Right renal pelvis (tissue), 4 donors: Measurements from ENCODE around the gene NLGN1. TPM values are rescaled to one million over a fixed set of nuclear protein-coding genes. Genes with fewer than 3 reads are reported as not detected.

Source experiments
- DNase-seq, 4 donors: peaks; one replicate each; pipeline ENCODE4 v3.0.0-alpha.2; 2013; ENCODE audit warnings: low read depth in 4 of 4, low spot score in 3 of 4, missing footprints in 1 of 4
- polyA plus RNA-seq, 4 donors: library from polyadenylated mRNA; unstranded; fragments of 120-200 nt; gene quantifications; one replicate each; pipeline ENCODE4 v1.2.1, GENCODE V29; 2013; ENCODE audit not compliant: insufficient read length in 4 of 4

Gene NLGN1
- polyA plus RNA-seq, 4 donors, result 1.8 to 3.8 (median 3.0) TPM

GRCh38 chr3:174303907-174304560 is 906.5 kb downstream of the NLGN1 start:
- no peak for DNase-seq

DNA sequence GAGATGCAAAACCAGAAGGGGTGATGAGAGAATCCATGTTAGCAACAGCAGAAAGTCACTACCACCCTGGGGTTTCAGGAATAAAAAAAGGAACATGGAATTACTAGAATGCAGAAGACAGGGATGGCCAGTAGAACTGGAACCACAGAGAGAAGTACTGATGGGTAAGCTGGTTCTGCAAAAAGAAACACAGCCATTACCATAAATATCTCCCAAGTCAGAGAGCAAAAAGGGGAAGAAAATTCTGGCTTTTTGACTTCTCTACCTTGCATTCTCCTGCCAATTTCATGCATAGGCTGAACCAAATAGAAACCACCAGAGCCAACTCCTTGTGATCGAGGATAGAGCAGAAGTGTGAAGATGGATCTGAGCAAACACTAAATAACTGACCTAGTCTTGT is 911.2 kb downstream of the NLGN1 start:
- DNase-seq, result no peak

- DNase-seq, result no peak
Observed at GRCh38 chr3:174310475-174310983, 913.0 kb downstream of the NLGN1 start.

DNA sequence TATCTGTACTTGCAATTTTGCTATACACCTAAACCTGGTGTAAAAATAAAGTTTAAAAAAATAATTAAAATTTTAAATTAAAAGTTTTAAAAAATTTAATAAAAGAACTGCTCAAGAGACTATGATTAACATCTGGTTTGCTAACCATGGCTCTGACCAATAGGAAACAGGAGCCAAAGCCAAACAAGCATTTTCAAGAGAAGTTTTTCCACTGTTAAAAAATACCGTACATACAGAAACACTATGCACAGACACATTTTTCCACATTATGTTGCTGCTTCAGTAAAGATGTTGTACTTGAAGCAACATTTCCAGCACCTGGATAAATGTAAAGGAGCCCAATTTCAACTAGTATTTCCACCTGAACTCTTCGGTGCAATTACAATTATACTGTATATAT is 917.7 kb downstream of the NLGN1 start:
- DNase-seq, result no peak

GRCh38 chr3:174317005-174317404 is 919.5 kb downstream of the NLGN1 start:
- DNase-seq, result no peak

DNA sequence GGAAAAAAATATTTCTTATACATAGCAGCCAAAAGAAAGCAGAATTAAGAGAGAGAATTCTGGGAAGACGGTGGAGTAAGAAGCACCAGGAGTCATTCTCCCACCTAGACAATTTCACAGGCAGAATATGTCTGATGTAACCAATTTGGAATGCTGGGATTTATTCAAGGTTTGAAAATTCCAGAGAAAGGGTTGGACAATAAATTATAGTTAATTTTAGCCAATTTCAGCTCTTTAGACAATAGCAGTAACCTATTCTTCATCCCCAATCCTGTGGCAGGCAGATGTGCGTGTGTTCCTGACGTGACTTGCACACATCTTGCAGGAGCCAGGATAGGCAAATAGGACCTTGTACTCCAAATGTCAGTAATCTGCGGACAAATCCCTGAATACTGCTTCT is 920.6 kb downstream of the NLGN1 start:
- no peak for DNase-seq

GRCh38 chr3:174321548-174321947 is 924.0 kb downstream of the NLGN1 start:
- no peak for DNase-seq

DNA sequence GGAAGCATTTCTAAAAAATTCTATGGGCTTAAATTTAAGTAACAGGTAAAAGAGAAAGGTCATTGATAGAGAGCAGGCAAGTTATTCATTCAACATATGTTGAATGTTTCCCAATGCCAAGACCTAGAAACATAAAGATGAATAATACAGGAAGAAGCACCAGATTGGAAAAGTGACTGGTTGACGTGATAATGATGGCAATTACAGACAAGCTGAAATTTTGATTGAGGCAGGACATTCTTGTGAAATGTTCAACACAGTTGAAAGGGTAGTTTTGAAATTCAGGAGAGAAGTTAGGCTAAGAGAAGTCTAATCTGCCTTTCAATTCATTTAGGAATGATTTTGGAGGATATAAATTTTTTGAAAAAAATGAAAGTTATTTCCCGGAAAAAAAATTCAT is 925.2 kb downstream of the NLGN1 start:
- no peak for DNase-seq

DNA sequence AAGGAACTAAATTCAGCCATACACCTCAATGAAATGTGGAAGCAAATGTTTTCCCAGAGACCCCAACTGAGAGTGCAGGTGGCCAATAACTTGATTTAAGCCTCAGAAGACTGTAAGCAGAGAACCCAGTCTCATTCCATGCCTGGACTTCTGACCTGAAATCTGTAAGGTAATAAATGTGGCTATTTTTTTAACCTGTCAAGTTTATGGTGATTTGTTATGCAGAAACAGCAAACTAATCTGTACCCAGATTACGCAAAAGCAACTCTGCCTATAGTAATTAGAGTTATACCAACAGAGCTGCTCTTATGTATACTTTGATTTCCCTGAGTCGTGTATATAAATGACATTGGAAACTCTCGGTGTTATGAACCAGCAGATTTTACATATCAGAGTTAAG is 927.6 kb downstream of the NLGN1 start:
- DNase-seq, result no peak

- DNase-seq, result no peak
Observed at GRCh38 chr3:174325834-174326700, 928.5 kb downstream of the NLGN1 start.

DNA sequence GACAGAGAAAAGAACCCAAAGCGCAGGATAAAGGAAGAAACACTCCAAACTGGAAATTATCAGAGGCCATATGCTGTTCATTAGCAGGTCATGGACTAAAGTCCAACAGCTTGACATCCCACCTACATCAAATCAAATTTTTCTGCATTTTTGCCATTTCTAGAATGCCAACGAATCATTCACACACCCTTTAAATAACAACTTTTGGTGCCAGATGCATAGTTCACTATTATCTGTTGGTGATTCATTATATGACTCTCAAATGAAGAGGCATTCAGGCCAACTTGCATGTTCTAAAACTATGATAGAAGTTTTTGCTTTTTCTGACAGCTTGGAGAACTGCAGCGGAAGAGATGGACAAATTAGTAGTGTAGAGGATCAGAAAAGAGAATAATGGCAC is 931.8 kb downstream of the NLGN1 start:
- DNase-seq, result no peak

DNA sequence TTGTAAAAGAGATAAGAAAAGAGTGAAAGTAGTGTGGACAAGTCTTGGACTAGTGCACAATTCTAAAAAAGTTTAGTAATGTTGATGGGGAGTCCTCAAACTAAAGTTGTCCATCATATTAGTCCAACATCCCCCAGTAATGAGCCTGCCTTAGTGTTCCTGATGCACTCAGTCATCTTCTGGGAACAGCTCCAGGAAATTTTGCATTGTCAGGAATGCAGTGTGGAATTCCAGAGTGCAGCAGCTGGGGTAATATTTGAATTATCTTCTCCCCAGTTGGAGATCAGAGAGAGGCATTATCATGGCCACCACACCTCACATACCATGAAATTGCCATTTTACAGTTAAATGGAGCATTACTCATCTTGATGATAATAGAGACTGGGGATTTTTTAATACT is 932.8 kb downstream of the NLGN1 start:
- no peak for DNase-seq

DNA sequence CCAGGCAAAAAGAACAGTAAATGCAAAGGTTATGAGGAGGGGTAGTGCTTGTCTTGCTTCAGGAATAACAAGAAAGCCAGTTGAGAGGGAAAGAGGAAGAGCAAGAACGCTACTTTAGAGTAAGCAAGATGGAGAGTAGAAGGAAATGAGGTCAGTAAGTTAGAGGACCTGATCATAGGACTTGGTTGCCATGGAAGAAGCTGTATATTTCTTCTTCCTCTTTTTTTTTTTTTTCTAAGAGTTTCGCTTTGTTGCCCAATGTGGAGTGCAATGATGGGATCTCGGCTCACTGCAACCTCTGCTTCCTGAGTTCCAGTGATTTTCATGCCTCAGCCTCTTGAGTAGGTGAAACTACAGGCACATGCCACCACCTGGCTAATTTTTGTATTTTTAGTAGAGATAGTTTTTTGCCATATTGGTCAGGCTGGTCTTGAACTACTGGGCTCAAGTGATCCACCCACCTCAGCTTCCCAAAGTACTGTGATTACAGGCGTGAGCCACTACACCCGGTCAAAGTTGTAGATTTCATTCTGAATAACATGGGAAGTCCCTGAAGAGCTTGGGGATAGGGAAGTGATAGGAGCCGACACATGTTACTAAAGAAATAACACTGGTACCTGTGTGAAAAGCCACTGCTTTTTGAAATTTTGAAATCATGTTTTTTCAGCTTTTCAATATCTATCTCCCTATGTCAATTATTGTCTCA is 933.7 kb downstream of the NLGN1 start:
- DNase-seq, result no peak

- DNase-seq, result no peak
Observed at GRCh38 chr3:174332391-174332790, 934.8 kb downstream of the NLGN1 start.

GRCh38 chr3:174333640-174334039 is 936.1 kb downstream of the NLGN1 start:
- DNase-seq, result no peak

DNA sequence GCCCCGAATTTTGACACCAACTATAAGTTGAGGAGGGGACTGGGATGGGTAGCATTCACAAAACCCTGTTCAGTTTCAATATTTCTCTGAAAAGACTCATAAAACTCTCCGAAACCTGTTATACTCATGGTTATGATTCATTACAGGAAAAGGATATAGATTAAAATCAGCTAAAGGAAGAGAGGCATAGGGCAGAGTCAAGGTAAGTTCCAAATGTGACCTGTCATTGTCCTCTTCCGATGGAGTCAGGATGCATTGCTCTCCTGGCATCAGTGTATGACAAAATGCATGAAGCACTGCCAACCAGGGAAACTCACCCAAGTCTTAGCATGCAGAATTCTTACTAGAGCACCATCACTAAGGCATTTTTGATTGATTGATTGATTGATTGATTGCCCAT is 936.6 kb downstream of the NLGN1 start:
- DNase-seq, result no peak

GRCh38 chr3:174335324-174335723 is 937.8 kb downstream of the NLGN1 start:
- no peak for DNase-seq

- no peak for DNase-seq
Observed at GRCh38 chr3:174335910-174336309, 938.4 kb downstream of the NLGN1 start.
